Testis (tissue), 2 donors: ENCODE measurements around the gene VANGL2.

Experiments
- CTCF ChIP-seq, 3 experiments: fragments of 450-650 bp in 2 of 3; fragments of 200-600 bp in 1 of 3; sonication (generic) in 1 of 3; IDR thresholded peaks; one replicate each; pipeline ENCODE4 v1.5.1; 2016 to 2019; ENCODE audit warnings: antibody characterized with exemption in 3 of 3, mild to moderate bottlenecking in 2 of 3, moderate library complexity in 1 of 3
- POLR2A ChIP-seq: fragments of 450-650 bp; IDR thresholded peaks from one replicate; pipeline ENCODE4 v1.6.1; 2017; ENCODE audit warnings: antibody characterized with exemption, mild to moderate bottlenecking, moderate library complexity

- TF ChIP-seq CTCF (IDR thresholded peaks at IDR 0.05) (no peak), POLR2A (no peak)
Observed at GRCh38 chr1:160439718-160440117, 39.4 kb downstream of the VANGL2 start.
